ENCODE results near the gene ACAP2. TPM values are rescaled to one million over a fixed set of nuclear protein-coding genes. Genes with fewer than 3 reads are reported as not detected.

ACAP2 gene
- total and polyA plus RNA-seq, 4 donors, result 4.5 to 28.5 (median 23.3) TPM

DNA sequence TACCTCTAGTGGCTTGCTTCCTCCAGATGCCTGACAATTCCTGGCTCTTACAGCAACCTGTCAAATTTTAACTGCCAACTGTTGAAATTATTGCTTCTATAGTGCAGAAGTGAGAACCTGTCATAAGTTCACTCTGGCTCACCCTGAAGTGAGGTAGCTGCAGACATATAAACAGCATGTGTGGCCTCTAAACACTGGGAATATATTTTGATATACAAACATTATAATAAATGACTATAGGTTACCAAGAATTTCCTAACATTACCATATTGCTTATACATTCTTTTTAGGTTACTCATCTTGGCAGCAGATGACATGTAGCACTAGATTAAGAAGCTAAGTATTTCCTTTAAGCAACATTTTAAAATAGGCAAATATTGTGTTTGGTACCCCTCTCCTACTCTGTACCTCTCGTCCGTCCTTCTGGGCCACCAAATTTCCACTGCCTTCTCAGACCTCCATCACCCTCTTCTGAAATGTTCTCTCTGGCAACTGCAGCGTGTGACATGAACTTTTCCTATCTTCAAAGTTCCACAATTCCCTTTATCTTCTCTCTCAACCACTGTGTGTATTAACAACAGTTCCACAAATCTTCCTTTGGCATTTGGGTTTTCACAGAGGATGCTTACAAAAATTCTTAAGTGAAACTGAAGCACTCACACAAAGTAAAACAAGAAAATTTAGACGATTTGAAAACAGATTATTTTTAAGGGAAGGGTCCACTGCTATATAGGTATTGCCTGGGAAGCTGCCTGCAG is 156.5 kb downstream of the ACAP2 start:
- Histone ChIP-seq H3K27ac (ENCODE audit: low read depth in 1 of 2, low read length in 2 of 2) (no peak overlapping the region), H3K4me1 (ENCODE audit: control insufficient read depth in 4 of 4, insufficient read depth in 4 of 4, low read length in 3 of 4) (no peaks in the 10 kb centered on the region), H3K36me3 (ENCODE audit: control insufficient read depth in 4 of 4, insufficient read depth in 3 of 4, low read depth in 1 of 4, low read length in 3 of 4) (peaks cover 3 to 32% (median 14%) of the 10 kb centered on the region in 4 donors), H3K27me3 (ENCODE audit: control insufficient read depth in 4 of 4, insufficient read depth in 4 of 4, low read length in 3 of 4) (no peaks in the 10 kb centered on the region), H3K4me3 (ENCODE audit: low read depth in 1 of 3, low read length in 3 of 3) (no peak overlapping the region), H3K9ac (ENCODE audit: low read depth in 1 of 2, low read length in 2 of 2) (no peak overlapping the region), H3K9me3 (ENCODE audit: control insufficient read depth in 4 of 4, low read length in 3 of 4) (no peaks in the 10 kb centered on the region)
- no peak for DNase-seq (ENCODE audit: low spot score)
- TF ChIP-seq, protein P1, sequence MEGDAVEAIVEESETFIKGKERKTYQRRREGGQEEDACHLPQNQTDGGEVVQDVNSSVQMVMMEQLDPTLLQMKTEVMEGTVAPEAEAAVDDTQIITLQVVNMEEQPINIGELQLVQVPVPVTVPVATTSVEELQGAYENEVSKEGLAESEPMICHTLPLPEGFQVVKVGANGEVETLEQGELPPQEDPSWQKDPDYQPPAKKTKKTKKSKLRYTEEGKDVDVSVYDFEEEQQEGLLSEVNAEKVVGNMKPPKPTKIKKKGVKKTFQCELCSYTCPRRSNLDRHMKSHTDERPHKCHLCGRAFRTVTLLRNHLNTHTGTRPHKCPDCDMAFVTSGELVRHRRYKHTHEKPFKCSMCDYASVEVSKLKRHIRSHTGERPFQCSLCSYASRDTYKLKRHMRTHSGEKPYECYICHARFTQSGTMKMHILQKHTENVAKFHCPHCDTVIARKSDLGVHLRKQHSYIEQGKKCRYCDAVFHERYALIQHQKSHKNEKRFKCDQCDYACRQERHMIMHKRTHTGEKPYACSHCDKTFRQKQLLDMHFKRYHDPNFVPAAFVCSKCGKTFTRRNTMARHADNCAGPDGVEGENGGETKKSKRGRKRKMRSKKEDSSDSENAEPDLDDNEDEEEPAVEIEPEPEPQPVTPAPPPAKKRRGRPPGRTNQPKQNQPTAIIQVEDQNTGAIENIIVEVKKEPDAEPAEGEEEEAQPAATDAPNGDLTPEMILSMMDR (IDR thresholded peaks at IDR 0.05; ENCODE audit: low read depth, low read length, missing input control), result no peak
- no peak for TF ChIP-seq FOXA2 (IDR thresholded peaks at IDR 0.05)
- no peak for TF ChIP-seq HNF4A (conservative IDR thresholded peaks at IDR 0.05)
- TF ChIP-seq EGR1 (IDR thresholded peaks at IDR 0.05; ENCODE audit: low read depth in 2 of 2), result no peak
- no peak for TF ChIP-seq HNF4G (IDR thresholded peaks at IDR 0.05)
- no peak for TF ChIP-seq RXRA (IDR thresholded peaks at IDR 0.05)
- TF ChIP-seq, protein P2, sequence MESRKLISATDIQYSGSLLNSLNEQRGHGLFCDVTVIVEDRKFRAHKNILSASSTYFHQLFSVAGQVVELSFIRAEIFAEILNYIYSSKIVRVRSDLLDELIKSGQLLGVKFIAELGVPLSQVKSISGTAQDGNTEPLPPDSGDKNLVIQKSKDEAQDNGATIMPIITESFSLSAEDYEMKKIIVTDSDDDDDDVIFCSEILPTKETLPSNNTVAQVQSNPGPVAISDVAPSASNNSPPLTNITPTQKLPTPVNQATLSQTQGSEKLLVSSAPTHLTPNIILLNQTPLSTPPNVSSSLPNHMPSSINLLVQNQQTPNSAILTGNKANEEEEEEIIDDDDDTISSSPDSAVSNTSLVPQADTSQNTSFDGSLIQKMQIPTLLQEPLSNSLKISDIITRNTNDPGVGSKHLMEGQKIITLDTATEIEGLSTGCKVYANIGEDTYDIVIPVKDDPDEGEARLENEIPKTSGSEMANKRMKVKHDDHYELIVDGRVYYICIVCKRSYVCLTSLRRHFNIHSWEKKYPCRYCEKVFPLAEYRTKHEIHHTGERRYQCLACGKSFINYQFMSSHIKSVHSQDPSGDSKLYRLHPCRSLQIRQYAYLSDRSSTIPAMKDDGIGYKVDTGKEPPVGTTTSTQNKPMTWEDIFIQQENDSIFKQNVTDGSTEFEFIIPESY (IDR thresholded peaks at IDR 0.05), result no peak
- TF ChIP-seq JUND (IDR thresholded peaks at IDR 0.05), result no peak
- TF ChIP-seq, protein P3, sequence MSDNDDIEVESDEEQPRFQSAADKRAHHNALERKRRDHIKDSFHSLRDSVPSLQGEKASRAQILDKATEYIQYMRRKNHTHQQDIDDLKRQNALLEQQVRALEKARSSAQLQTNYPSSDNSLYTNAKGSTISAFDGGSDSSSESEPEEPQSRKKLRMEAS (IDR thresholded peaks at IDR 0.05), result no peak
- no peak for TF ChIP-seq TAF1 (conservative IDR thresholded peaks at IDR 0.05)
- TF ChIP-seq SP1 (IDR thresholded peaks at IDR 0.05), result no peak
- WGBS, result 65% methylated on average over 4 of the region's 4 CpGs

DNA sequence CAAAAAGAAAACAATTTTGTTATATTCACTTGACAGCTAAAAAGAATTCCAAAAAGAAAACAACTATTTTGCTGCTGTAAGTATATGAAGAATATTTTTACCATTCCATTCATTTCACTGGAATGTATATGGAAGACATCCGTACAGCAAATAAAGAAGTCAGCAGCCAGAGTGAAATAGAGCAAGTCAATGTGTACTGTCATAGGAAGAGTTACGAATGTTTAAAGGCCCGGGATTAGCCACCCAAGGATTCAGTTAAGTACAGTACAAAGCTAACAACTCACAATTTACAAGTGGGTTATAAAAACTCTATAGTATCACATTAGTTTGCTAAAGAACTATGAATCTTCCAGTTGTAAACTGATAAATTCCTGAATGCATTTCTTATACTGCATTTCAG is 157.4 kb downstream of the ACAP2 start:
- Histone ChIP-seq H3K9ac (ENCODE audit: low read depth in 1 of 2, low read length in 2 of 2) (no peak overlapping the region), H3K36me3 (ENCODE audit: control insufficient read depth in 4 of 4, insufficient read depth in 3 of 4, low read depth in 1 of 4, low read length in 3 of 4) (peaks cover 3 to 27% (median 14%) of the 10 kb centered on the region in 4 donors), H3K27ac (ENCODE audit: low read depth in 1 of 2, low read length in 2 of 2) (no peak overlapping the region), H3K9me3 (ENCODE audit: control insufficient read depth in 4 of 4, low read length in 3 of 4) (no peaks in the 10 kb centered on the region), H3K4me1 (ENCODE audit: control insufficient read depth in 4 of 4, insufficient read depth in 4 of 4, low read length in 3 of 4) (no peaks in the 10 kb centered on the region), H3K27me3 (ENCODE audit: control insufficient read depth in 4 of 4, insufficient read depth in 4 of 4, low read length in 3 of 4) (no peaks in the 10 kb centered on the region), H3K4me3 (ENCODE audit: low read depth in 1 of 3, low read length in 3 of 3) (no peak overlapping the region)
- no peak for DNase-seq (ENCODE audit: low spot score)
- 93% methylated on average over 3 of the region's 3 CpGs for WGBS
- no peak for TF ChIP-seq RXRA (IDR thresholded peaks at IDR 0.05)

DNA sequence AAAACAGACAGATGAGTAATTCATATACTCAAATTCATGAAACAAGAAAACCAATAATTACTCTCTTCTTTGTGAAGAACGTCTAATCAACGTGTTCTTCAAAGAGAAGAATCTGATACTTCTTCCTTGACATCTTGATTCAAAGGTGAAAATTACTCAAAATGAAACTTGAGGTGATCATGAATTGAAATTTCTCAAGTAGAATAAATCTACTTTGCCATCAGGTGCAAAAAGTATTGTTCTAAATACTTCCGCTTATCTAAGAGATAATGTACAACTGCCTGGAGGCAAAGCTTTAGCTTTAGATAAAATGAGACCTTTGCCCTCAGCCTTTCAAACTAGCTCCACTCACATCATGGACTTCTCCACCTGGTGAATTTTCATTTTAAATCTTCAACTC is 158.0 kb downstream of the ACAP2 start:
- Histone ChIP-seq H3K9ac (ENCODE audit: low read depth in 1 of 2, low read length in 2 of 2) (no peak overlapping the region), H3K4me3 (ENCODE audit: low read depth in 1 of 3, low read length in 3 of 3) (no peak overlapping the region), H3K4me1 (ENCODE audit: control insufficient read depth in 4 of 4, insufficient read depth in 4 of 4, low read length in 3 of 4) (no peaks in the 10 kb centered on the region), H3K27me3 (ENCODE audit: control insufficient read depth in 4 of 4, insufficient read depth in 4 of 4, low read length in 3 of 4) (no peaks in the 10 kb centered on the region), H3K9me3 (ENCODE audit: control insufficient read depth in 4 of 4, low read length in 3 of 4) (no peaks in the 10 kb centered on the region), H3K36me3 (ENCODE audit: control insufficient read depth in 4 of 4, insufficient read depth in 3 of 4, low read depth in 1 of 4, low read length in 3 of 4) (peaks cover 1 to 24% (median 12%) of the 10 kb centered on the region in 4 donors), H3K27ac (ENCODE audit: low read depth in 1 of 2, low read length in 2 of 2) (no peak overlapping the region)
- no peak for DNase-seq (ENCODE audit: low spot score)
- WGBS, result 83% methylated on average over 3 of the region's 3 CpGs
- TF ChIP-seq FOXA1 (IDR thresholded peaks at IDR 0.05) (no peak), HNF4A (conservative IDR thresholded peaks at IDR 0.05) (peak; percentile 4 to 31)

Data from liver (tissue), 9 donors.